Measurements from ENCODE around the gene CAMSAP2. TPM values are rescaled to one million over a fixed set of nuclear protein-coding genes. Genes with fewer than 3 reads are reported as not detected.

CAMSAP2 gene
- total and polyA plus RNA-seq, 2 of the 8 experiments (the other 6 are each of a cell fraction or from before 2014, with no cell fraction given), result 4.2 to 27.6 TPM

- TF ChIP-seq GABPA (IDR thresholded peaks at IDR 0.05; ENCODE audit: borderline replicate concordance, insufficient read depth, low read length) (no peak), CTBP2 (IDR thresholded peaks at IDR 0.05; ENCODE audit: borderline replicate concordance, insufficient read depth, insufficient read length, low read length) (no peak), CEBPB (IDR thresholded peaks at IDR 0.05; ENCODE audit: low read depth, low read length) (no peak)
Observed at GRCh38 chr1:200784576-200784975, 45.9 kb downstream of the CAMSAP2 start (continued).
